ENCODE results near the gene KDM7A. TPM values are rescaled to one million over a fixed set of nuclear protein-coding genes. Genes with fewer than 3 reads are reported as not detected.
A peak's percentile ranks its signal among the peaks of the same experiment; 100 is the strongest.

KDM7A gene
- total and polyA plus RNA-seq, 9 of the 15 experiments (the other 6 are each of a cell fraction or from before 2014, with no cell fraction given), result 0.90 to 8.4 (median 7.0) TPM

DNA sequence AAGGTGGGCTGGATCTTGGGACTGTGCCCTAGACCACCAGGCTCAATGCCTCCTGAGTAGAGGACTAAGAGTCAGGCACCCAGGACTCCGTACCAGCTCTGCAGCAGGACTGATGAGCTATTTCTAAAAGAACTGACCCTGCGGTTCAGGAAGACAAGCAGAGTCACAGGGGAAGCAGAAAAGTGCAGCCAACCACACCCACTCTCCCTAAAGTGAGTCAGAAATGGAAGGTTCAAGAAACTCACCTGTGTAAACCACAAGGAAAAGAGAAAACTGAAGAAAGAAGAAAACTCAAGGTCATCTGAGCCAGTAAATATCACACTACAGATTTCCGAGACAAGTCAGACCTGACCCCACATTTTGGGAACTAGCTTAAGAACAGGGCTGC lies 116.5 kb downstream of the KDM7A start (continued):
- TF ChIP-seq FOXK1 (CRISPR knock-in tag; IDR thresholded peaks at IDR 0.05; ENCODE audit: borderline replicate concordance), result 0 out of 2 replicates have a peak, but pooled peaks have one; percentile 34
- TF ChIP-seq TCF7 (IDR thresholded peaks at IDR 0.05; ENCODE audit: borderline replicate concordance), result no peak
- TF ChIP-seq, protein P1, sequence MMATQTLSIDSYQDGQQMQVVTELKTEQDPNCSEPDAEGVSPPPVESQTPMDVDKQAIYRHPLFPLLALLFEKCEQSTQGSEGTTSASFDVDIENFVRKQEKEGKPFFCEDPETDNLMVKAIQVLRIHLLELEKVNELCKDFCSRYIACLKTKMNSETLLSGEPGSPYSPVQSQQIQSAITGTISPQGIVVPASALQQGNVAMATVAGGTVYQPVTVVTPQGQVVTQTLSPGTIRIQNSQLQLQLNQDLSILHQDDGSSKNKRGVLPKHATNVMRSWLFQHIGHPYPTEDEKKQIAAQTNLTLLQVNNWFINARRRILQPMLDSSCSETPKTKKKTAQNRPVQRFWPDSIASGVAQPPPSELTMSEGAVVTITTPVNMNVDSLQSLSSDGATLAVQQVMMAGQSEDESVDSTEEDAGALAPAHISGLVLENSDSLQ (IDR thresholded peaks at IDR 0.05), result no peak
- TF ChIP-seq BRCA1 (IDR thresholded peaks at IDR 0.05), result no peak
- no peak for TF ChIP-seq BRCA1 (CRISPR knock-in tag; IDR thresholded peaks at IDR 0.05)
- no peak for TF ChIP-seq BRD9 (IDR thresholded peaks at IDR 0.05; ENCODE audit: low read depth, partially characterized antibody)
- no peak for TF ChIP-seq ZNF583 (CRISPR knock-in tag; IDR thresholded peaks at IDR 0.05)
- TF ChIP-seq TCF7L2 (IDR thresholded peaks at IDR 0.05; ENCODE audit: low read depth, low read length), result no peak
- TF ChIP-seq JUND (IDR thresholded peaks at IDR 0.05; ENCODE audit: borderline replicate concordance, low read depth, low read length), result 0 out of 2 replicates have a peak, but pooled peaks have one; percentile 7
- no peak; the same call in 1 of the 3 replicates for TF ChIP-seq JUND (tag; IDR thresholded peaks at IDR 0.05; ENCODE audit: borderline replicate concordance, low read depth, low read length)
- TF ChIP-seq PCBP2 (IDR thresholded peaks at IDR 0.05; ENCODE audit: low read depth, low read length, poor library complexity, severe bottlenecking), result no peak
- TF ChIP-seq ZBTB5 (IDR thresholded peaks at IDR 0.05), result no peak
- TF ChIP-seq ZEB2 (IDR thresholded peaks at IDR 0.05), result peak; percentile 43; the same call in 1 of the 2 replicates
- no peak for TF ChIP-seq ZNF232 (CRISPR knock-in tag; IDR thresholded peaks at IDR 0.05)
- TF ChIP-seq STAT5A (IDR thresholded peaks at IDR 0.05; ENCODE audit: borderline replicate concordance, low read length), result no peak
- TF ChIP-seq, protein P2, sequence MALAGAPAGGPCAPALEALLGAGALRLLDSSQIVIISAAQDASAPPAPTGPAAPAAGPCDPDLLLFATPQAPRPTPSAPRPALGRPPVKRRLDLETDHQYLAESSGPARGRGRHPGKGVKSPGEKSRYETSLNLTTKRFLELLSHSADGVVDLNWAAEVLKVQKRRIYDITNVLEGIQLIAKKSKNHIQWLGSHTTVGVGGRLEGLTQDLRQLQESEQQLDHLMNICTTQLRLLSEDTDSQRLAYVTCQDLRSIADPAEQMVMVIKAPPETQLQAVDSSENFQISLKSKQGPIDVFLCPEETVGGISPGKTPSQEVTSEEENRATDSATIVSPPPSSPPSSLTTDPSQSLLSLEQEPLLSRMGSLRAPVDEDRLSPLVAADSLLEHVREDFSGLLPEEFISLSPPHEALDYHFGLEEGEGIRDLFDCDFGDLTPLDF (CRISPR knock-in tag; IDR thresholded peaks at IDR 0.05), result no peak
- no peak for TF ChIP-seq NR2C1 (IDR thresholded peaks at IDR 0.05)
- no peak for TF ChIP-seq NR2C1 (tag; IDR thresholded peaks at IDR 0.05)
- no peak for TF ChIP-seq PHF8 (IDR thresholded peaks at IDR 0.05; ENCODE audit: borderline replicate concordance, low read length)
- 0 out of 2 replicates have a peak, but pooled peaks have one; percentile 17 for TF ChIP-seq IRF1 (CRISPR knock-in tag; IDR thresholded peaks at IDR 0.05; ENCODE audit: borderline replicate concordance)
- TF ChIP-seq, protein P3, sequence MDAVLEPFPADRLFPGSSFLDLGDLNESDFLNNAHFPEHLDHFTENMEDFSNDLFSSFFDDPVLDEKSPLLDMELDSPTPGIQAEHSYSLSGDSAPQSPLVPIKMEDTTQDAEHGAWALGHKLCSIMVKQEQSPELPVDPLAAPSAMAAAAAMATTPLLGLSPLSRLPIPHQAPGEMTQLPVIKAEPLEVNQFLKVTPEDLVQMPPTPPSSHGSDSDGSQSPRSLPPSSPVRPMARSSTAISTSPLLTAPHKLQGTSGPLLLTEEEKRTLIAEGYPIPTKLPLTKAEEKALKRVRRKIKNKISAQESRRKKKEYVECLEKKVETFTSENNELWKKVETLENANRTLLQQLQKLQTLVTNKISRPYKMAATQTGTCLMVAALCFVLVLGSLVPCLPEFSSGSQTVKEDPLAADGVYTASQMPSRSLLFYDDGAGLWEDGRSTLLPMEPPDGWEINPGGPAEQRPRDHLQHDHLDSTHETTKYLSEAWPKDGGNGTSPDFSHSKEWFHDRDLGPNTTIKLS (IDR thresholded peaks at IDR 0.05; ENCODE audit: borderline replicate concordance, low read depth), result no peak
- peak; percentile 29 for TF ChIP-seq WHSC1 (IDR thresholded peaks at IDR 0.05; ENCODE audit: low read length)
- no peak for TF ChIP-seq PHTF2 (CRISPR knock-in tag; IDR thresholded peaks at IDR 0.05)

Data from K562 (cell line).